GM21367 (cell line): ENCODE data around the gene RUNX1.

ENCODE experiments used
- ATAC-seq: cut with Tn5 transposase; IDR thresholded peaks from one replicate; pipeline ENCODE4 v1.9.1; 2021; ENCODE audit not compliant: unreplicated experiment

Gene RUNX1

DNA sequence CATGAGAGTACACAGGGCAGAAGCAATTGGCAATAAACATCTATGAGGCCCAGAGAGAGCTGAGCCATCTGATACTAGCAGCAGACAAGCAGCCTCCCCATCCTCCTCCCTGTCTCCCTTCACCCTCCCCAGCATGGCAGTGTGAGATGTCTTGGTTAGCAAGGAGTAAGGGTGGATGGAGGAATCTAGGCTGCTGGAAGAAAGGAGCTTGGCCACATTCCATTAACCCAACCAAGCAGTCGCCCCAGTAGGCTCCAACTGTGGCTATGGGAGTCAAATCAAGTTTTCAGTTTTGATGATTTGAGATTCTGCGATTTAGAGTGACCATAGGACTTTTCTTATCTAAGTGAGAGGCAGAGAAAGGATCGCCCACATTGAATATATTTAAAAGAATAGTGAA is 12.9 kb upstream of the RUNX1 start:
- no peak for ATAC-seq

DNA sequence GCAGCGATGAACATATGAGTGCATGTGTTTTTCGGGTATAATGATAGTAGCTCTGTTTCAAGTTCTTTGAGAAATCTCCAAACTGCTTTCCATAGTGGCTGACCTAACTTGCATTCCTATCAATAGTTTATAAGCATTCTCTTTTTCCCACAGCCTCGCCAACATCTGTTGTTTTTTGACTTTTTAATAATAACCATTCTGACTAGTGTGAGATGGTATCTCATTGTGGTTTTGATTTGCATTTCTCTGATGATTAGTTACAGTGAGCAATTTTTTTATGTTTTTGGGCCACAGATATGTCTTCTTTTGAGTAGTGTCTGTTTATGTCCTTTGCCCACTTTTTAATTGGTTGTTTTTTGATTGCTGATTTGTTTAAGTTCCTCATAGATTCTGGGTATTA is 10.6 kb upstream of the RUNX1 start:
- ATAC-seq: no peak

DNA sequence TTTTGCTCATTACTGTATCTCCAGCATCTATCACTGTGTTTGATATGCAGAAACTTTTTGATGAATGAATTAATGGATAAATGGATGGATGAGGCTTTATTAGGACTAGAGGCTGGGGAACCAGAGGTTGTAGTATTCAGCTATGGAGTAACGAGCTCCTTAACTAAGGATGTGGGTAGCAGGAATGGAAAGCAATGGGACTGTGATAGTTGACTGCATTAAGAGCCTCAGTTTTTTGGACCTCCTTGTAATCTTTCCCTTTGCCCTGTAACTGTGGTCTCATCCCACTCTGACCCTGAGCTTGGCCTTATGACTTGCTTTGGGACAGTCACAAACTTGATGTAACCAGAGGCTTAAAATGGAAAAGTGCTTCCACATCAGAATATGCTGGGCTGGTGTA is 9.0 kb upstream of the RUNX1 start:
- no peak for ATAC-seq

- ATAC-seq: peak; percentile 51
These were observed 8.3 kb upstream of the RUNX1 start for GRCh38 chr21:35057428-35057827.

DNA sequence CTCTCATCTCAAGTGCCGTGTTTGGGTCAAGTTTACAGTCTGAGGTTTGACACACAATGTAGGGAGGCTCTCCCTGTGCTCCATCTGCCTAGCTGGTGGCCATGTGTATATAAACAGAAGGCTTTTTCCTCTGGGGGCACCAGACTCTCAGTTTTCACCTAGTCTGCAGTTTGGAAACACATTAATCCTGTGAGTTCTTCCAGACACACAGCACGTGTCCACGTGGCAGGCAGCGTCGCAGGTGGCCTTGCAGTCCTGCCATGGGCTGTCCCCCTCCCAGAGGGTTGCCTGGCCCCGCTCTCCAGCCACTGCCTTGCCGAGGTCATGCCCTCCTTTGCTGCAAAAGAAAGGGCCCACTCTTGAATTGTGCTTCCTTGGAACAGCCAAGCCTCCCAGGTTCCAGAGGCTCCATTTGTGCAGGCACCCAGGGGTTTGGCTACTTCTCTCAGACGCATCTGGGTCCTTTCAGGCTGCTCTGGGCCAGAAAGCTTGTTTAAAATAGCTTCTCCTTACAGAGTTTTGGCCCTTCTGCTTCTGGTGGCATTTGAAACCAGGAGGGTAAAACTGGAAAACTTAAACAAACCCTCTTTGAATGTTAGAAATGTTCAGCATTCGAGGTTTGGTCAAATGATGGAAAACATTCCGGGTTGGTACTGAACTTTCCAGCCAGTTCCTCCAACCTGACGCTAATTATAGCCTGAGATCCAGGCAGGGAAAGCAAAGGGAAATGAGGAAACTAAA is 4.4 kb upstream of the RUNX1 start:
- no peak for ATAC-seq

DNA sequence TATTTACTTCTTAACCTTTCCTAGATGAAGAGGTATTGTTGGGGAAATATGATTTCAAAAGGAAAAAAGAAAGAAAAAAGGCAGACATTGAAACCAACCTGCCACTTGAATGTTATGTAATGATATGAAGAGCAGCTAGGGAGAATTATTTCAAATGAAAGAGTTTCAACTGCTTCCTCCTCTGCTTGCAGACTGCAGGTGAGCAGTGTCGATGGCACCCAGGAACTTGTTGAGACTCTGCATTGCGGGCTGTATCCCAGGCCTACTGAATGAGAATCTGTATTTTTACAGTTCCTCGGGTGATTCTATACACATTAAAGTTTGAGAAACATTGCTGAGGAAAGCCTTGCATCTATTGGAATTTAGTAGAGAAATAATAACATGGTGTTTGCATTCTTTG is 3.7 kb upstream of the RUNX1 start:
- ATAC-seq: no peak

GRCh38 chr21:35051287-35051818 is 2.3 kb upstream of the RUNX1 start:
- no peak for ATAC-seq

- ATAC-seq: no peak
These were observed 1.5 kb upstream of the RUNX1 start for GRCh38 chr21:35050348-35051286.

- ATAC-seq: no peak
These were observed 910 bp downstream of the RUNX1 start for GRCh38 chr21:35048183-35048601.

- ATAC-seq: no peak
These were observed 2.2 kb downstream of the RUNX1 start for GRCh38 chr21:35046880-35047229.

DNA sequence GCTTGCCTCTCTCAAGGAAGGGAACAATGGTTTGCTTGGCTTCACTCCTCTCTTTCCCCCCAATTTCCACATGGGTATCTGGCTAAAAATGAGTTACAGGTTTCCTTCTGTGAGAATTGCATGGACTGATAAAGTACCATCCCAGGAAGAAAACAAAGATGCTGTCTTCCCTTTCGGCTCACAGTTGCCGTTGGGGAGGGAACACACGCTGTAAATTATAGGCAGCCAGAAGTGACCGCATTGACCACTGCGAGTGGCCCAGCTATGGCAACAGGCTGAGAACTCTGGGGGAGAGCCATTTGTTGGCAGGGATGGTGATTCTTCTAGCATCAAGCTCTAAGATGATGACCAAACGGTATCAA is 2.9 kb downstream of the RUNX1 start:
- no peak for ATAC-seq

DNA sequence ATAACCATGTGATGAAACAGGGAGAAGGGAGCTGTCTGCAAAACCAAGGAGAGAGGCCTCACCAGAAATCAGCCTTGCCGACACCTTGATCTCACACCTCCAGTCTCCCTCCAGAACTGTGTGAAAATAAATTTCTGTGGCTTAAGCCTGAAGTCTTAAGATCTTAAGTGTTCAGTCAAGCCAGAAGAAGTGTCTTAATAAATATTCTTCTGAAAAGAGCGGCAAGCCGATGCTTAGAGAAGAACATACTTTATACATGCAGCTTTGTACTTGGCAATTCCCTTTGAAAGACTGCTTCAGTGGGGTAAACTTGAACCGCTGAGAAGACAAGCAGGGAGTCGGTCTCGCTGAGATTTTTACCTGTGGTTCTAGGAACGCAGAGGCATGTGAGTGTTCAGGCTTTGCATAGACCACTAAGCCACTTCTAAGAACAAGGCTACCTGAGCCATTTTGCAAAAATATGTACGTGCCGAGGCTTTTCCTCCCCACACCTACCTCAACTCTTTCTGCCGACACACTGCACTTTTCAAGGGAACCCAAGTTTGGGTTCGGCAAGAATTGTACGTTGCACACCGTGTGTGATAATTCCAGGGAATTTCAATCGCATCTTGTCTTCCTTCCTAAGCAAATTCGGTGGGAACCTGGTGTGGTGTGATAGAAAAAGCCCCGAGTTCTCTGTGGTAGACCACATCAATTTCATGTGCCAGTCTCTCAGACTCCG is 3.4 kb downstream of the RUNX1 start:
- ATAC-seq: no peak

- no peak for ATAC-seq
These were observed 4.1 kb downstream of the RUNX1 start for GRCh38 chr21:35044770-35045541.

GRCh38 chr21:35044128-35044527 is 5.0 kb downstream of the RUNX1 start:
- ATAC-seq: no peak

DNA sequence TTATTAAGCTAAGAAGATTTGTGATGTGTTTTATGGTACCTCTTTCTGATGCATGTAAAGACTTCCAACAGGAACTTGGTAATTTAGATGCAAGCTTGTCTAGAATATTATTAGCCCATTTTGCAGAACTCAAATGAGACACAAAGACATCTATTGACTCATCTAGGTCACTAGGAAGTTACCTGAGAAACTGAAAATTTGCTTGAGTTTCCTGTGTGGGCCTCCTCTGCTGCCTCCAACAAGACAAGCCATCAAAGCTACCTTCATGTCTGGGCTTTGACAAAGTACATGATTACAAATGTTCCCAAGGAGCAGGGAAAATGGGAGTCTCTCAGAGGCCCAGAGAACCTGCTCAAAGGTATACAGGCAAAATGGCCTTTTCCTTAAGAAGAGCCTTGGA is 5.6 kb downstream of the RUNX1 start:
- ATAC-seq: no peak

DNA sequence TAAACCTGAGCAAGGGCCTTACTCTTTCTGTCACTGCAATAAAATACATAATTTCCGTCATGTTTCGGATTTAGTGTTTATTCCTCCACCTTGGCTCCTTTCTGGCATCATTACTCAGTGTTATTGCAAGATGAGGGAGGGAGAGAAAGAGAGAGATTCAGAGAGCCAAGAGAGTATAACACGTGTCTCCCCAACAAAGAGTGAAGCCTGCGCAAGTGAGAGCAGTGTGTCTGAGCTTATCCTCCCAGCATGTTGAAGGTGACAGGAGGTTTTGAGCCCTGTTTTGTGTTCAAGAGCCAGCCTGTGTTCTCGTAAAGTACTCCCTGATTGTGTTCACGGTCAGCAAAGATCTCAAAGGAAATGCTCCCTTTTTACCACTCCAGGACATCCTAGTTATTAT is 6.3 kb downstream of the RUNX1 start:
- no peak for ATAC-seq

DNA sequence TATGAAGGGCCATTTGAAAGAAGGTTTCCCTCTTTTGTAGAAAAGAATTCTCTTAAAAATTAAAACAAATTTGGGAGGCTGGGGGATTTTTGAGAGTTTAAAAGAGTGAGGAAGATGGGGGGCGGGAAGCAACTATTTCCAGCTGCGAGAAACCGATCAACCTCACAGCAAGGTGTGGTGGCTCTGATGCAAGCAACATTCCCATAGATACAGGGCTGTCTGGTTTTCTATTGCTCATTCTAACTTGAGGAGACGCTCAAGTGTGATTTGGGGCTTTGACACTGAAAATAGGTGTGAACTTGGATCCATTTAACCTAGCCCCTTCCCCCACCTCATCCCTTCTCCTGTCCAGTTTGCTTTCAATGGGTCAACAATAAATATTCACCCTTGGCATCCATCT is 7.2 kb downstream of the RUNX1 start:
- ATAC-seq: no peak

- no peak for ATAC-seq
These were observed 8.0 kb downstream of the RUNX1 start for GRCh38 chr21:35041122-35041521.

DNA sequence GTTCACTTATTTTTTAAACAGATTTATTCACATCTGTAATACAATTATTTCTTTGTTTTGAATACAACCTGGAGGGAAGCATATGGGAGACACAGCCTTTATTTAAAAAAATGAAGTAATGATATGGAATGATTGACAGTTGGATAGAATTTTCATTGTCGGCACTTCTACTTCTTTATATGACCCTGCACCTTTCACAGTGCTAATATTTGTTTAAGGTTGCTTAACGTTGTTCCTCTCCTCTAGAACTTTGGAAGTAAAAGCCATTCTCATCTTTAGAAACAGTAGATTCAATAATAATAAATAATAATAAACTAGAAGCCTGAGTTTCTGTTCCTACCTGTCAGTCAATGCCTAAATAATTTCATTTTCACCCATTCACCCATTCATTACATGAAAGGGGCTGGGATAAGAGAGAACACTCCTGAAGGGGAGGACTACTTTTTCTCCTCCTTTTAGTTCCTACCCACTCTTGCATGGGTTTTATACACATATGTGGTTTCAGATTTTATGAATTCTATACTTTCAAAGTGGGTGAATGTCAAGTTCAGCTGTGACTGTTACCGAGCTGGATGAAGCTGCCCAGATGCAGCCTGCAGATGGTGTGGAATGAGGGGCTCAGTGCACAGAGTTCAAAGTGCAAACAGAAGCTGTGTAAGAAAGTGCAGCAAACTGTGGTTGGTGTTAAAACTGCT is 9.4 kb downstream of the RUNX1 start:
- ATAC-seq: no peak

DNA sequence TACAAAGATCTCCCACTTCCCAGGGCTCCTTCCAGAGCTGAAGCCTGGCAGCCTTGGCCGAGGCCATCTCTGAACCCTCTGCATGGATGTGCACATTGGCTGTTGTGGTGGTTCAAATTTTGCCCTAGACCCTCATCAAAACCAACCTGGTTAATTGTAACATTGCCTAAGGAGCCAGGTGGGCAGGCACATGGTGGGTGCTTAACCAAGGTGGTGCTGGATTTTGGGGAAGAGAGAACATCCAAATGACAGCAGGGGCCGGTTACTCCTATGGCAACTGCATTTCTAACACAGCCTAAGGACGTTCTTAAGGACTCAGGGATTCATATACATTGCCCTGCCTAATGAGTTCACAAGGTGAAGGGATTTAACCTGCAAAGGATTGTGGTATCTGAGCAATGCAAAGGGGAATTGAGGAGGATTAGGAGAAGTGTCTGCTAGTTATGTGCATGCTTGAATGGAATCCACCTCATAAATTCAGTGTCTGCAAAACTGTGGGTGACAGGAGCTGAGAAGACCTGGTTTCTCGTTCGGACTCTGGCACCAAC is 10.3 kb downstream of the RUNX1 start:
- no peak for ATAC-seq
